Measurements from ENCODE around the gene RGL2. TPM values are rescaled to one million over a fixed set of nuclear protein-coding genes. Genes with fewer than 3 reads are reported as not detected.
A peak's percentile ranks its signal among the peaks of the same experiment; 100 is the strongest.

Gene RGL2
- total RNA-seq, 1 donor from 2014 or later: 59.4 TPM

- intact Hi-C loops (cut with micrococcal nuclease): no loop called here
- ATAC-seq (no peak), DNase-seq (no peak)
Measured at GRCh38 chr6:33318426-33319073, 19.8 kb upstream of the RGL2 start.

- intact Hi-C loops (cut with micrococcal nuclease): no loop called here
- DNase-seq (peak; percentile 99), ATAC-seq (peak; percentile 76)
Measured at GRCh38 chr6:33317669-33318425, 19.1 kb upstream of the RGL2 start, which contains the start of gene ZBTB22. Gene ZBTB22, minus strand, starts transcription at chr6:33317744. Its CDS starts 828 bp downstream, at chr6:33316916.

GRCh38 chr6:33317419-33317668, 18.6 kb upstream of the RGL2 start:
- no peak for DNase-seq
- ATAC-seq: peak; percentile 4
- intact Hi-C loops (cut with micrococcal nuclease): no loop called here

- intact Hi-C loops (cut with micrococcal nuclease): no loop called here
- peak; percentile 0 for ATAC-seq
- peak; percentile 68 for DNase-seq
Measured at GRCh38 chr6:33316603-33317418, 18.1 kb upstream of the RGL2 start.

GRCh38 chr6:33315793-33316602, 17.3 kb upstream of the RGL2 start:
- ATAC-seq (no peak), DNase-seq (no peak)
- intact Hi-C loops (cut with micrococcal nuclease): no loop called here

GRCh38 chr6:33314943-33315792, 16.4 kb upstream of the RGL2 start:
- DNase-seq (peak; percentile 68), ATAC-seq (no peak)
- intact Hi-C loops (cut with micrococcal nuclease): no loop called here

- DNase-seq (peak; percentile 58), ATAC-seq (peak; percentile 20)
- intact Hi-C loops (cut with micrococcal nuclease): no loop called here
Measured at GRCh38 chr6:33314515-33314942, 15.8 kb upstream of the RGL2 start.

GRCh38 chr6:33313709-33314514, 15.2 kb upstream of the RGL2 start, which contains the start of gene TAPBP:
Gene TAPBP, minus strand, starts transcription at chr6:33314078. Its CDS starts 37 bp downstream, at chr6:33314041.
- DNase-seq (peak; percentile 73), ATAC-seq (peak; percentile 33)
- intact Hi-C loops (cut with micrococcal nuclease): no loop called here

- DNase-seq: peak; percentile 72
- ATAC-seq: peak; percentile 5
- intact Hi-C loops (cut with micrococcal nuclease): no loop called here
Measured at GRCh38 chr6:33313105-33313708, 14.5 kb upstream of the RGL2 start.

GRCh38 chr6:33312361-33313104, 13.8 kb upstream of the RGL2 start:
- intact Hi-C loops (cut with micrococcal nuclease): no loop called here
- peak; percentile 9 for ATAC-seq
- DNase-seq: peak; percentile 48

GRCh38 chr6:33306356-33306755, 7.6 kb upstream of the RGL2 start:
- intact Hi-C loops (cut with micrococcal nuclease): no loop called here
- ATAC-seq (no peak), DNase-seq (no peak)

GRCh38 chr6:33305052-33305451, 6.3 kb upstream of the RGL2 start:
- intact Hi-C loops (cut with micrococcal nuclease): no loop called here
- DNase-seq (no peak), ATAC-seq (no peak)

- intact Hi-C loops (cut with micrococcal nuclease): no loop called here
- DNase-seq (no peak), ATAC-seq (no peak)
Measured at GRCh38 chr6:33304216-33304615, 5.5 kb upstream of the RGL2 start.

- no peak for ATAC-seq
- DNase-seq: no peak
- intact Hi-C loops (cut with micrococcal nuclease): no loop called here
Measured at GRCh38 chr6:33301877-33302276, 3.1 kb upstream of the RGL2 start.

- ATAC-seq: peak; percentile 82
- peak; percentile 94 for DNase-seq
- intact Hi-C loops (cut with micrococcal nuclease): no loop called here
Measured at GRCh38 chr6:33299237-33299944, 649 bp upstream of the RGL2 start.

Data from left ventricle myocardium superior (tissue), 1 donor.